22Rv1 (cell line): ENCODE measurements around the gene CDH2.

Source experiments
- CTCF ChIP-seq: fragments of 450-650 bp; IDR thresholded peaks from 2 replicates; pipeline ENCODE4 v1.5.1; 2017; ENCODE audit warnings: mild to moderate bottlenecking
- ZFX ChIP-seq: fragments of 450-650 bp; IDR thresholded peaks from 2 replicates; pipeline ENCODE4 v1.6.1; 2017; ENCODE audit warnings: antibody characterized with exemption, borderline replicate concordance

DNA sequence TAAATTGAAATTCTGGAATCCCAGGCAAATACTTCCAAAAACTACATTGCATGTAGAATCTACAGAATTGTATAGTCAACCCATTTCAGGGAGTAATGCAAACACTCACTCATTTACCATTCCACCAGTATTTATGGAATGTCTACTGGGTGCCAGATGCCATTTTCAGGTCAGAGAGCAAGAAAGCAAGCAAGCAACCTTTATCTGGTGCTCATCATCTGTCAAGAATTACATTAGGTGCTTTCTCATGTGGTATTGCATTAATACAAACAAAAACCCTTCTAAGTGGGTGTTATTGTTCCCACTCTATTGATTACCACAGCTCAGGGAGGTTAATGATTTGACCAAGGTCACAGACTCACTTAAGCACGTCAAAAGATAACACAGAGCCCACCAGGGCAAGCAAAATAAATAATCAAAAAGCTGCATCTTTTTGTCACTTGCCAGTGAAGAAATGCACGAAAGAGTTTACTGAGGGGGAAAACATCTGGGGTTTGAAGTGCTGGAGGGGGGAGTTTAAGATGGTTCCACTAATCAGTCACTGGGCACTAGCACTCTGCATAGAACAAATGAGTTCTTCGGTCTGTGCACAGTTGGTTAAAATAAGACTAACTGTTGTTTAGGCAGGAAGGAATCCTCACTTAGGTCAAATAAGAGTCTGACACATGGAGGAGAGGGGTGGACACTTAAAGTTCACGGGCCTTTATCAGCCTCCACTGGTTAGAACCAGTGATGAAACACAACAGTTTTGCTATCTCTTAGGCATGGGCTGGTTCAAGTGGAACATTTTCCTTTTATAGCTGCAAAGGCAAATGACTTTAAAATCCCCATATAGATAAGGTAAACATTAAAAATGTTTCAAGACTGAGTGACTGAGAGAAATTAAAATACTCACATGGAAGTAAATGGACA lies 208.8 kb downstream of the CDH2 start:
- TF ChIP-seq CTCF (no peak), ZFX (no peak)
